Right lung (tissue), 5 donors: Measurements from ENCODE around the gene TRPM5. TPM values are rescaled to one million over a fixed set of nuclear protein-coding genes. Genes with fewer than 3 reads are reported as not detected.

Experiments used
- DNase-seq, 2 donors: peaks; one replicate each; pipeline ENCODE4 v3.0.0-alpha.2; 2013
- polyA plus RNA-seq, 5 donors: library from polyadenylated mRNA; unstranded; fragments of 120-200 nt; gene quantifications; one replicate each; pipeline versions ENCODE4 v1.2.1 to v1.2.3, GENCODE V29; 2013; ENCODE audit warnings: inconsistent platforms in 1 of 5, low replicate concordance in 1 of 5; ENCODE audit not compliant: insufficient read length in 5 of 5, insufficient read depth in 1 of 5

TRPM5 gene
- polyA plus RNA-seq, 5 donors, result 0.10 to 0.29 (median 0.13) TPM

DNA sequence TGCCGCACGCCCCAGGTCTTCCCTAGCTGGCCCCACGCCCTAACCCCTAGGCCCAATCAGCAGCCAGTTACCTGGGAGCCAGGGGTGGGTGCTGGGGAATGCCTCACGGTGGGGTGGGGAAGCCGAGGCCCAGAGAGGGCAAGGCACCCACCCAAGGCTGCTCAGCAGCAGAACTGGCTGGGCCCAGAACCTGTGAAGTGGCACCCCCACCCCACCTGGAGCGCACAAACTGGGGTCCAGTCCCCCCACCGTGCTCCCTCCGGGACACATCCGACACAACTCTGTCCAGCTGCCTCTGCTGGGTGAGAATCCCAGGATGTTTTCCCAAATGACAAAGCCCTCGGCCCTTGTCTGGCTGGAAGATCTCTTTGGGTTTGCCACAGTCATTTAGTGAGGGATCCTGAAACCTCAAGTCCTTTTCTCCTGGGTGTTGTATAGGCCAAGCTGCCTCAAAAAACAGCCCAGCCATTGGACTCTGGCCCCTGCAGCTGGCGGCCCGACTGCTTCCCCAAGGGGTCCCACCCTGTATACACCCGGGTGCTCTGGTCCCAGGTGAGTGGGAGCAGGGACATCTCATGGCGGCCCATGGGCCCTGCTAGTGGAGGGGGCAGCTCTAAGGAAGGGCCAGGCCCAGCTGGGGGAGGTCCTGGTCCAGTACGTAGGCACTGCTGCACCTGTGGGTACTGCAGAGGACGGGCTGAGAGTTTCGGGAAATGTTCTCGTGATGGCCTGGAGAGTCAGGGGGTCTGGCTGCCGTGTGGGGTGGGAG lies 22.9 kb downstream of the TRPM5 start:
- no peak for DNase-seq

DNA sequence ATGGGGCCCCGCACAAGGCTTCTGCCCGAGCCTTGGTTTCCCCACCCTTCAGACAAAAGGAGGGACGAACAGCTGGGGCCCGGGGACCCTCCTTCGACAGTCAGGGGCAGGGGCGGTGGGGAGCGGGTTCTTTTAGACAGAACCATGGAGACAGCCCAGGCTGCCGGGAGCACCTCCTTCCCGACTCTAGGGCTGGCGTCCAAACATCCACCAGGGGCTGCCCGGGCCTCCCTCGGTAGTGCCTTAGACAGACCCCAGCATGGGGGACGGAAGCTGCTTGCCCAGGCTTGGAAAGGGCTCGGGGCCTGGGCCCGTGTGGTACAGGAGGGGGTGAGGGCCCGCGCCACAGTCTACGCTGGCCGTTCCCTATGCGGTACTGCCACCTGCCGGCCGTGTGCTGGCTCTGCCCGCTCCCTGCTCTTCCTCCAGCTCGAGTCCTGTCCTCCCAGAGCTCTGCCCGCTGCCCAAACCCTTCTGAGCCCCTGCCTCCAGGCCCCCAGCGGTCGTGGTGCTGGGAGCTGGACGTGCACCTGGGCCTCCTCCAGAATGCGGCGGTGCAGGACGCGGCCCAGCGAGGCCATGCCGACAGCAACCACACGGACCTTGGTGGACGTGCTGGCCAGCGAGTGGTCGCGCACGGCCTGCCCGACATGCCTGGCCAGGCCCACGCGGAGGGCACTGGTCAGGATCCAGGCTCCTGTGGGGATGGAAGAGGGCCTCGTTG lies 23.6 kb downstream of the TRPM5 start:
- DNase-seq, result peak; percentile 65 to 81

DNA sequence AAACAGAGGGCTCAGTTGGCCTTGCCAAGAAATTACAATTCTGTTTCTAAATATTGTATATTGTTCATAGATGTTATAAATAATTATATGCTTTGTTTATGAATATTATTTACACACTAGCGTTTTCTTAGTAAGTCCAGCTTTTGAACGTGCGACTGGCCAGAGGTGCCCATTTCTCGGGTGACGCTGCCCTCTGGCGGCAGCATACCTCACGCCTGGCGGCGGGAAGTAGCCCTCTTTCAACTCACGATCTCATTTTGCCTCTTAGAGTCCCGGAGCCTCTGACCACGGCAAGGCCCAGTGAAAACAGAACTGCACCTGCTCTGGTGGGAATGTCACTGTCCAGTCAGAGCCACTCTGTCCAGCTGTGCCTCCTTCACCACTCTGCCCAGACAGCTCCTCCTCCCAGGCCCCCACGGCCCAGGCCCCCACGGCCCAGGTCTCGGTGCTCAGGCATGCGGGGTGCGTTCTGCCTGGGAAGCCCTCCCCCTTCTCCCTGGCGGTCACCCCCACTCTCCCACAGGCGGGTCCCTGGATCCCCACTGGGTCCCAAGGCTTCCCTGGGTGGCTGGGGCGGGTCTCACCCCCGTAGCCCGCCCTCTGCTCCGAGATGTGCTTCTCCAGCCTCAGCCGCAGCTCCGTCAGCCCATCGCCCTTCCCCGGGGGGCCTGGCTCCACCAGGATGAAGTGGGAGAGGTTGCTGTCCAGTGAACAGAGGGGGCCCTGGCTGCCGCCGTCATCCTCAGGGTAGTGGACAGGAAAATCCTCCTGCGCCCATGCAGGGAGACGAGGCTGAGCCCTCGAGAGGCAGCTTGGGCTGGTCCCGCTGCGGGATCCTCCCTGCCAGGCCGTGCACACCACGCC lies 24.4 kb downstream of the TRPM5 start:
- peak; percentile 78 to 83 for DNase-seq

DNA sequence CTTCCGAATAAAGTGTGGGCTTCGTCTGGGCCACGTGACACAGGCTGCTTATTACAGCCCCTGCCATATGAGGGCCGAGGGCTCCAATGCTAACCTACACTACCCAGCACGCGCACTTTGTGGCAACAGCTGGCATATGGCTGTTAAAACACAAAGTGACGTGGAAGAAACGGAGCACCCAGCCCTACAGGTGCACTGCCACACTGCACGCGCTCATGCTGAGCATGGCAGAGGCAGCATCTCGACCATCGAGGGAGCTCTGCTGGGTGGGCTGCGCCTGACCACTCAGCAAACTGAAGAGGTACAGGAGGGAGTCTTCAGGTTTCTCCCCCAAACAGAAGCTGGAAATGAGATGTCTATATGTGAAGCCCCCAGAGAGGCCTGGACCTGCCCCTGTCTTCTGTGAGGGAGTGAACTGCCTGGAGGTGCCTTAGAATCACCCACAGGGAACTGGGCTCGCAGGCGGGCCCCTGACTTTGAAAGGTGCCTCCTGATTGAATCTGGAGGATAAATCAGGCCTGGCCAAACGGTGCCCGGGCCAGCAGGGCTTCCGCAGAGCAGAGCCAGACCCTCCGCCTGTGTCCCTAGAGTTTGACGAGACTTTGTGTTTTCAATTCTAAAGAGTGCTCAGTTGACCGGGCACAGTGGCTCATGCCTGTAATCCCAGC lies 25.5 kb downstream of the TRPM5 start:
- DNase-seq, result no peak

GRCh38 chr11:2417856-2418692 lies 26.2 kb downstream of the TRPM5 start:
- DNase-seq, result no peak

DNA sequence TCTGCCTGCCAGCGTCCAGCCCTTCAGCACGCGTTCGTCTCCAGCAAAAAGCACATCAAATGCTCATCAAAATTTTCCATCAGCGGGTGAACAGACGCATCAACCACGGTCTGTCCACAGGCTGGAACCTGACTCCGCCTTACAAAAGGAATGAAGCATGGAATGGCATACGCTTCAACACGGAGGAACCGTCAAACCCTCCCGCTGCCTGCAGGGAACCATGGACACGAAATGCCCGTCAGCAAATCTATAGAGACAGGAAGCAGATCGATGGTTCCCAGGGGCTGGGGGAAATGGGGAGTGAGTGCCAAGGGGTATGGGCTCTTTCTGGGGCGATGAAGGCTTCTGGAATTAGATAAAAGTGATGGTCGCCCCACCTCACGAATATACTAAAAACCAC lies 27.5 kb downstream of the TRPM5 start:
- no peak for DNase-seq

- DNase-seq, result no peak
These were observed 28.5 kb downstream of the TRPM5 start for GRCh38 chr11:2415601-2416380.

DNA sequence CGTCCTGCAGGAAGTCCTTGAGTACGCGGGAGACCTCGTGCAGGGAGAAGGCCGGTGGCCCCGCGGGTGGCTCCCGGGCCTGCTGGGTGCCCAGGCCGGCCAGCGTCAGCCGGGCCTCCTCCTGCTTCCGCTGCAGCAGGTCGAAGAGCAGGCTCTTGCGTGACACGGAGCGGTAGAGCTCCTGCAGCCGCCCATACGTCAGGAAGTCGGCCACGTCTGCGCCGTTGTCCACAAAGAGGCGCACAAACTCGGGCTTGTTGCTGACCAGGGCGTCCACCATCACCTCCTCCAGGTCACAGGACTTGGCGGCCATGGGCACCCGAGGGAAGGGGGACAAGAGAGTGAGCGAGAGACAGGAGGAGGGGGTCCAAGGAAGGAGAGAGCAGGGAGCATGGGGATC lies 29.1 kb downstream of the TRPM5 start:
- no peak for DNase-seq

DNA sequence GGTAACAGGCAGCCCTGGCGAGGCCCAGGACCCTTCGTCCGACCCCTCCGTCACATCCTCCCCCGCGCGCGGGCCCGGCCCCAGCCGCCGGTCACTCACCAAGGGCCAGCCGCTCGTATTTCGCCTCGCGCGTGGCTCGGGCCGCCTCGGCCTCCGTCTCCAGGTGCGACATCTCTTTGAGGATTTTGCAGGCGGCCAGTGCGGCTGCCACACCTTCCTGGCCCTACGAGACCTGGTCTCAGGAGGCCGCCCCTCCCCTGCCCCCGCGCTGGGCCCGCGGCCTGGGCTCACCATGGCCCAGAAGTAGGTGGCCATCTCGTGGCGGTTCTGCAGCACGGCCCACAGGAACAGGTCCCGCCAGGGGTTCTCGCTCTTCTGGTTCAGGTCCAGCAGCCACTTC lies 29.7 kb downstream of the TRPM5 start:
- no peak for DNase-seq

- no peak for DNase-seq
These were observed 30.4 kb downstream of the TRPM5 start for GRCh38 chr11:2413742-2414579.

- DNase-seq, result no peak
These were observed 32.0 kb downstream of the TRPM5 start for GRCh38 chr11:2412323-2412722.

DNA sequence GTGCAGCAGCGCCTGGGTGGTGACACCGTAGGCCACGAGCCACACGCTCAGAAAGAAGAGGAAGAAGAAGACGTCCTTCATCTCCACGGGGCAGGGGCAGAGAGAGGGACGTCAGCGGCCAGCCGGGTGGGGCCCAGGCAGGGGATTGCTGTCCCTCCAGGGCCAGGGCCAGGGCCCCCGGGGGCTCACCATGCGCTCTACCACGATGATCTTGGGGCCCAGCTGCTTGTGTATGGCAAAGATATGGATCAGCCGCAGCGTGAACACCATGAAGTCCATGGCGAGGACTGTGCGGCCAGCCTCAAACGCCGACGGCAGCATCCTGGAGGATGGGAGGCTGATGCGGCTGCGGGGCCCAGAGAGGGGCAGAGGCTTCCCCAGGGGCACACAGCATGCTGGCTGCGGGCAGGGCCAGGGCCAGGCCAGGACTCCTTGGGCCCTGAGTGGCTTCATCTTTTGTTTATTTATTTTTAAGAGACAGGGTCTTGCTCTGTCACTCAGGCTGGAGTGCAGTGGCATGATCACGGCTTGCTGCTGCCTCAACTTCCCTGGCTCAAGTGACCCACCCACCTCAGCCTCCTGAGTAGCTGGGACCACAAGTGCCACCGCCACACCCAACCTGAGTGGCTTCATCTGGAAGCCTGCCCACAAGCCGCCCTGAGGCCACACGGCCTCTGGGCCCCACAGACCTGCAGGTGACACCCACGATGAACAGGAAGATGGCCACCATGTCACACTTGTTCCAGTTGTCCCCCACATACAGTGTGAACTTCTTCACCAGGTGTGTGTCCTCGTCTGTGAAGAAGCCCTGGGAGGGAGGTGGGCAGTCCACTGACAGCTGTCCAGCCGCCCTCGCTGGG lies 32.6 kb downstream of the TRPM5 start:
- DNase-seq, result no peak

GRCh38 chr11:2410616-2411015 lies 33.7 kb downstream of the TRPM5 start:
- DNase-seq, result no peak

DNA sequence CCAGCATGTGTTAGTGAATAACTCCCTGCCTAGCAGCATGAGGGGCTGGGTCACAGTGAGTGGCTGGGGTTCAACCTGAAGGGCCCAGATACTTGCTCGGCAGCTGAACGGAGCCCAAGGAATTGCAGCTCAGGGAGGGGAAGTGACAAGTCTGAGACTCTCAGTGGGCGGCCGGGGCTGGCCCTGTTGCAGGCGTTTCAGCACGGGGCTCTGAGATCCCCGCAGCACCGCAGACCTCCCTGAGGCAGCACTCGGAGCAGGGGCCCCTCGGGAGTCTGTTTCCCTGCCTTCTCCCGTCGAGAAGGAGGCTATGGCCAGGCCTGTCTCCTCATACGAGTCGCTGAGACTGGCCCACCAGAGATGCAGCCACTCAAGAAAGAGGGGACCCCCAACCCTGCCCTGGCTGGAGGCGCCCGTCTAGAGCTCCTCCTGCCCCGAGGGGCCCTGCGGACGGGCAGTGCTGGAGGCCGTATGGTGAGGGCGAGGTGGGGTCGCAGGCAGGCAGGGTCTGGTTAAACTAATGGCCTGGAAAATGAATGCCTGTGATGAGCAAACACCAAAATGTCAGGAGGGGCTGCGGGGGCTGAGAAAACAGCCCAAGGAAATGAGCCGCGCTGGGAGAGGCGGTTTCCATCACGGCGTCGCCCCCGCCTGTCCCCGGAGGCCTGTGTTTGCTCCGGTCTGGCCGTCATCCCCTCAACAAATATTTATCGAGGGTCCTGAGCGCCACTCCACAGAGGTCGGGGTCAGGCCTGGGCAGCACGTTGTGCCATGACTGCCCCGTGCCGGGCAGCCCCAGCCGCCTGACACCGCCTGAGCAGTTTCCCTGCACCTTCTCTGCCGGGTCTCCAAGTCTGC lies 34.5 kb downstream of the TRPM5 start:
- DNase-seq, result no peak

DNA sequence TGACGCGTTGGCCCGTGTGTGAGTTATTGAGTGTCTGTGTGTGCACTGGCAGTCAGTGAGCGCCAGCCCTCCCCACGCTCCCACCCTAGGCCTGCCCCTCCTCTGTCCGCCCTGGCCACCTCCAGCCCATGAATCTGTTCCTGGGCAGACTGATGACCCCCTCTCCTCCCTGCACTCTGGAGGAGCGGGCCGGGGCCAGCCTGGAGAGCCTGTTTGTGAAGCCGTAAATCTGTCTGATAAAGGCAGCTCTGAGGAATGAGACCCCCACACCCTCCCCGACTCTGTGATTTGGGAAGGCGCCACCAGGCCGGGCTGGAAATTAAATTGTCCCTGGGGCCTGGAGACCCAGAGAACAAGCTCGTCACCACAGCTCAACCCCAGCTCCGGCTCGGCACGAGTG lies 35.2 kb downstream of the TRPM5 start:
- DNase-seq, result no peak

DNA sequence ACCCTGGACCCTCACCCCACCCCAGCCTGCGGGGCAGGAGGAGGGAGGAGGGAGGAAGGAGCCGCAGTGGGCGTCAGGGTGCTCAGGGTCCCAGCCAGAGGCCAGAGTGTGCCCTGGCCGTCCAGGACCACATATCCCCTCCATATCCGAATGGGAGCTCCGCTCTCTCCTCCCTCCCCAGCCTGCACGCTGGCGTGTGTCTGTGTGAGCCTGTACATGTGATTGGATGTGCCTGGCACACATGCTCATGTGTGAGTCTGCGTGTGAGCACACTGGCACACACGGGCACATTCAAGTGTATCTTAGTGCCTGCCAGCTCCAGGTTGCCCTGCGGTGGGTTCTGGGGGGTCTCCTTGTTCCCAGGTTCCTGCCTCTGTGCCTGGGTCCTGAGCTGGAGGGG lies 35.6 kb downstream of the TRPM5 start:
- no peak for DNase-seq

- no peak for DNase-seq
These were observed 37.4 kb downstream of the TRPM5 start for GRCh38 chr11:2406878-2407410.
